Testis (tissue), 3 donors: ENCODE results near the gene ZNF100. TPM values are rescaled to one million over a fixed set of nuclear protein-coding genes. Genes with fewer than 3 reads are reported as not detected.
"Not testable (repeated sequence)": the region's sequence is repeated elsewhere in the genome, so short reads cannot be mapped to it uniquely, and the experiment has no call there.

Source experiments
- DNase-seq: peaks from one replicate; pipeline ENCODE4 v3.0.0-alpha.2; 2019
- H3K27ac ChIP-seq, 2 donors: fragments of 200-600 bp; sonication (generic); one replicate each; pipeline ENCODE4 v1.5.1; 2019
- H3K27me3 ChIP-seq: fragments of 200-600 bp; sonication (generic); one replicate; pipeline ENCODE4 v1.5.1; 2019
- H3K36me3 ChIP-seq: fragments of 200-600 bp; sonication (generic); one replicate; pipeline ENCODE4 v1.5.1; 2017; ENCODE audit warnings: low read depth; ENCODE audit errors: missing control alignments
- H3K4me1 ChIP-seq: fragments of 200-600 bp; sonication (generic); one replicate; pipeline ENCODE4 v1.5.1; 2019
- H3K4me3 ChIP-seq, 2 donors: fragments of 200-600 bp; sonication (generic); one replicate each; pipeline ENCODE4 v1.5.1; 2017 to 2019
- H3K9me3 ChIP-seq: fragments of 200-600 bp; sonication (generic); one replicate; pipeline ENCODE4 v1.5.1; 2017
- POLR2A ChIP-seq: fragments of 450-650 bp; IDR thresholded peaks from one replicate; pipeline ENCODE4 v1.6.1; 2017; ENCODE audit warnings: antibody characterized with exemption, mild to moderate bottlenecking, moderate library complexity
- WGBS, 2 donors: methylation state at CpG; one replicate each; pipeline ENCODE4 v1.1.5; 2018; 5-methylcytosine and 5-hydroxymethylcytosine counted together
- intact Hi-C: fragments of 100-400 bp; cut with DNase I; formaldehyde crosslinking; loops from one replicate; pipeline ENCODE4 v1.15.1; 2023; ENCODE audit warnings: low total_unique reads
- polyA plus RNA-seq: library from polyadenylated mRNA; stranded (reverse); fragments of 350-450 nt; fragmentation: Illumina TruSeq; extraction: RNeasy Lipid Tissue Mini Kit (QIAGEN cat#74804); gene quantifications from one replicate; pipeline ENCODE4 v1.2.3, GENCODE V29; 2014; ENCODE audit warnings: low read depth, low replicate concordance; ENCODE audit not compliant: insufficient read depth
- total RNA-seq, 2 donors: library from RNA; depleted of rRNA; stranded (reverse); fragments of >200 nt; gene quantifications; one replicate each; pipeline ENCODE4 v1.2.3, GENCODE V29; 2016
- TF ChIP-seq, protein P1 (sequence below), 3 experiments: fragments of 450-650 bp in 2 of 3; fragments of 200-600 bp in 1 of 3; sonication (generic) in 1 of 3; IDR thresholded peaks; one replicate each; pipeline ENCODE4 v1.5.1; 2016 to 2019; ENCODE audit warnings: antibody characterized with exemption in 3 of 3, mild to moderate bottlenecking in 2 of 3, moderate library complexity in 1 of 3

Gene ZNF100
- total and polyA plus RNA-seq, 3 donors from 2014 or later = 9.9 to 20.3 (median 15.4) TPM

DNA sequence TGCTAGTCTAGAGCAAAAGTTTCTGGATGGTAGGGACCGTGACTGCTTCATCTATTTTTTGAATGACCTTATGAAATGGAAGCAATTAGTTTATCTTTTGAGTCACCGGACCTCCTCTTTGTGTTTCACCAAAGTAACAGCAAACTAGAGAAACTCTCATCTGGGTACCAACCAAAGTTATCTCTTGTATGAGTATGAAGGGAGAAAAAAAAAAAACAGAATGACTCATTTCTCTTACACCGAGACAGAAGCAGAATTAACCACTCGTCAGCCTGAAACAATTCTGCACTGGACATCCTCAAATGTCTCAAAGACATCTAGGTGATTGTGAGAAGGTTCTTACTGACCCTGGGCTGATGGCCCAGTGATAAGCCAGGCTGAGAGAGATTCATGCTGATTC is 18.3 kb downstream of the ZNF100 start:
- intact Hi-C loops = no loop called here
- no peak overlapping the region for H3K27ac ChIP-seq
- DNase-seq = no peak
- H3K36me3 ChIP-seq = no peaks in the 10 kb centered on the region
- H3K9me3 ChIP-seq = no peaks in the 10 kb centered on the region
- TF ChIP-seq, protein P1, sequence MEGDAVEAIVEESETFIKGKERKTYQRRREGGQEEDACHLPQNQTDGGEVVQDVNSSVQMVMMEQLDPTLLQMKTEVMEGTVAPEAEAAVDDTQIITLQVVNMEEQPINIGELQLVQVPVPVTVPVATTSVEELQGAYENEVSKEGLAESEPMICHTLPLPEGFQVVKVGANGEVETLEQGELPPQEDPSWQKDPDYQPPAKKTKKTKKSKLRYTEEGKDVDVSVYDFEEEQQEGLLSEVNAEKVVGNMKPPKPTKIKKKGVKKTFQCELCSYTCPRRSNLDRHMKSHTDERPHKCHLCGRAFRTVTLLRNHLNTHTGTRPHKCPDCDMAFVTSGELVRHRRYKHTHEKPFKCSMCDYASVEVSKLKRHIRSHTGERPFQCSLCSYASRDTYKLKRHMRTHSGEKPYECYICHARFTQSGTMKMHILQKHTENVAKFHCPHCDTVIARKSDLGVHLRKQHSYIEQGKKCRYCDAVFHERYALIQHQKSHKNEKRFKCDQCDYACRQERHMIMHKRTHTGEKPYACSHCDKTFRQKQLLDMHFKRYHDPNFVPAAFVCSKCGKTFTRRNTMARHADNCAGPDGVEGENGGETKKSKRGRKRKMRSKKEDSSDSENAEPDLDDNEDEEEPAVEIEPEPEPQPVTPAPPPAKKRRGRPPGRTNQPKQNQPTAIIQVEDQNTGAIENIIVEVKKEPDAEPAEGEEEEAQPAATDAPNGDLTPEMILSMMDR (IDR thresholded peaks at IDR 0.05) = no peak
- TF ChIP-seq POLR2A = no peak
- WGBS, 2 donors = 47 to 71% methylated on average over 4 of the region's 4 CpGs
- no peak overlapping the region for H3K4me3 ChIP-seq
- peaks cover 4% of the 10 kb centered on the region for H3K4me1 ChIP-seq
- H3K27me3 ChIP-seq = no peaks in the 10 kb centered on the region

- H3K36me3 ChIP-seq = no peaks in the 10 kb centered on the region
- H3K4me1 ChIP-seq = peaks cover 4% of the 10 kb centered on the region
- no peak overlapping the region for H3K4me3 ChIP-seq
- H3K27ac ChIP-seq = no peak overlapping the region
- DNase-seq = no peak
- TF ChIP-seq POLR2A = no peak
- TF ChIP-seq, protein P1 (IDR thresholded peaks at IDR 0.05) = no peak
- H3K27me3 ChIP-seq = no peaks in the 10 kb centered on the region
- WGBS, 2 donors = 62 to 66% methylated on average over 1 of the region's 1 CpG
- intact Hi-C loops = no loop called here
- no peaks in the 10 kb centered on the region for H3K9me3 ChIP-seq
These were observed 19.3 kb downstream of the ZNF100 start for GRCh38 chr19:21748088-21748487.

DNA sequence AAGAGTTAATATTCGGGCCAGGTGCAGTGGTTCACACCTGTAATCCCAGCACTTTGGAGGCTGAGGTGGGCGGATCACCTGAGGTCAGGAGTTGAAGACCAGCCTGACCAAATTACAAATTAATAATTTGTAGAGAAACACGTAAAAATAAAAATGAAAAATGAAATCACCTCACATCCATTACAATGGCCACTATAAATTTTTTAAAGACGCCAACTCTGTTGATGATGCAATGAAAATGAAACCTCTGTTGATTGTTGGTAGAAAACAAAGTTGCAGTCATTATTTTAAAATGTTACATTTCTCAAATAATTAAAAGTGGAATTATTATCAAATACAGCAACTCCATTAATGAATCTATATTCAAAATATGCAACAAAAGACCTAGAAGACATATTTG is 26.8 kb downstream of the ZNF100 start:
- TF ChIP-seq, protein P1 (IDR thresholded peaks at IDR 0.05) = no peak
- no peak for TF ChIP-seq POLR2A
- 94 to 96% methylated on average over 4 of the region's 4 CpGs for WGBS, 2 donors
- no peak for DNase-seq

DNA sequence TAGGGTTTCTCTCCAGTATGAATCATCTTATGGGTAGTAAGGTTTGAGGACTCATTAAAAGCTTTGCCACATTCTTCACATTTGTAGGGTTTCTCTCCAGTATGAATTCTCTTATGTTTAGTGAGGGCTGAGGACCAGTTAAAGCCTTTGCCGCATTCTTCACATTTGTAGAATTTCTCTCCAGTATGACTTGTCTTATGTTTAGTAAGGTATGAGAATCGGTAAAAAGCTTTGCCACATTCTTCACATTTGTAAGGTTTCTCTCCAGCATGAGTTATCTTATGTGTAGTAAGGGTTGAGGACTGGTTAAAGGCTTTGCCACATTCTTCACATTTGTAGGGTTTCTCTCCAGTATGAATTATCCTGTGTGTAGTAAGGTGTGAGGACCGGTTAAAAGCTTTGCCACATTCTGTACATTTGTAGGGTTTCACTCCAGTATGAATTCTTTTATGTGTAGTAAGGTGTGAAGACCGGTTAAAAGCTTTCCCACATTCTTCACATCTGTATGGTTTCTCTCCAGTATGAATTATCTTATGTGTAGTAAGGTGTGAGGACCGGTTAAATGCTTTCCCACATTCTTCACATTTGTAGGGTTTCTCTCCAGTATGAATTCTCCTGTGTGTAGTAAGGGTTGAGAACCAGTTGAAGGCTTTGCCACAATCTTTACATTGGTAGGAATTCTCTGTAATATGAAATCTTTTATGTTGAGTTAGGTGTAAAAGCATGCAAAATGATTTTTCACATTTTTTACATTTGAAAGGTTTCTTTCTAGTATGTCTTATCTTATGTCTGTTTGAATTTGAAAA is 40.2 kb downstream of the ZNF100 start:
- H3K36me3 ChIP-seq, DNase-seq, H3K9me3 ChIP-seq, H3K27me3 ChIP-seq, H3K4me3 ChIP-seq, H3K27ac ChIP-seq, H3K4me1 ChIP-seq, intact Hi-C loops: not testable (repeated sequence)
- 92 to 94% methylated on average over 5 of the region's 5 CpGs for WGBS, 2 donors

More for the DNA sequence above, 26.8 kb downstream of the ZNF100 start:
- Histone ChIP-seq H3K9me3 (no peaks in the 10 kb centered on the region), H3K4me3 (no peak overlapping the region), H3K27me3 (no peaks in the 10 kb centered on the region), H3K4me1 (no peaks in the 10 kb centered on the region), H3K36me3 (no peaks in the 10 kb centered on the region), H3K27ac (no peak overlapping the region)
- intact Hi-C loops = no loop called here

GRCh38 chr19:21713761-21714160 is 53.6 kb downstream of the ZNF100 start:
- Histone ChIP-seq H3K9me3 (no peaks in the 10 kb centered on the region), H3K4me3 (no peak overlapping the region), H3K36me3 (no peaks in the 10 kb centered on the region), H3K27me3 (no peaks in the 10 kb centered on the region), H3K4me1 (no peaks in the 10 kb centered on the region), H3K27ac (no peak overlapping the region)
- intact Hi-C loops = no loop called here
- DNase-seq = no peak
- WGBS, 2 donors = 90 to 91% methylated on average over 4 of the region's 4 CpGs
- TF ChIP-seq POLR2A = no peak
- TF ChIP-seq, protein P1 (IDR thresholded peaks at IDR 0.05) = no peak
